Posterior cingulate gyrus (tissue), 11 donors: ENCODE results near the gene OS9.
A peak's percentile ranks its signal among the peaks of the same experiment; 100 is the strongest.

ENCODE experiments used
- DNase-seq, 10 donors: peaks; one replicate each; pipeline versions ENCODE4 v3.0.0 to v3.0.0-alpha.2; 2020 to 2021; ENCODE audit warnings: mixed read lengths in 3 of 10
- intact Hi-C: fragments of 100-400 bp; cut with DNase I; formaldehyde crosslinking; loops from one replicate; pipeline ENCODE4 v1.15.1; 2023

OS9 gene

GRCh38 chr12:57734591-57734990 is 40.7 kb downstream of the OS9 start:
- no peak for DNase-seq
- intact Hi-C loops = no loop called here

GRCh38 chr12:57735198-57735855 is 41.4 kb downstream of the OS9 start:
- no peak for DNase-seq
- intact Hi-C loops = loop anchor here (5.0 kb wide), 1 partner anchor 153 kb away; no protein-coding TSS in a partner anchor

GRCh38 chr12:57735952-57736740 is 42.2 kb downstream of the OS9 start:
- DNase-seq = peak in 8 of 10 donors; percentile 49 to 93 (median 62)
- intact Hi-C loops = loop anchor here (5.0 kb wide), 1 partner anchor 154 kb away; no protein-coding TSS in a partner anchor

GRCh38 chr12:57736741-57737466 is 43.0 kb downstream of the OS9 start:
- intact Hi-C loops = loop anchor here (5.0 kb wide), 1 partner anchor 155 kb away; no protein-coding TSS in a partner anchor

GRCh38 chr12:57737467-57738460 is 43.8 kb downstream of the OS9 start:
- DNase-seq = peak in 2 of 10 donors; percentile 40 to 92

More at GRCh38 chr12:57736741-57737466, 43.0 kb downstream of the OS9 start:
- peak in 1 of 10 donors; percentile 70 for DNase-seq

GRCh38 chr12:57738661-57739237 is 44.8 kb downstream of the OS9 start, which contains the start of gene AGAP2:
AGAP2 (minus strand) TSS chr12:57738742; CDS start chr12:57738246, 496 bp downstream.
- peak in 7 of 10 donors; percentile 59 to 94 (median 63) for DNase-seq
- intact Hi-C loops = loop anchor here (5.0 kb wide), 1 partner anchor 156 kb away; no protein-coding TSS in a partner anchor

More at GRCh38 chr12:57737467-57738460, 43.8 kb downstream of the OS9 start:
- intact Hi-C loops = loop anchor here (5.0 kb wide), 1 partner anchor 155 kb away; no protein-coding TSS in a partner anchor

- intact Hi-C loops = loop anchor here (5.0 kb wide), 1 partner anchor 157 kb away; no protein-coding TSS in a partner anchor
- no peak for DNase-seq
Measured at GRCh38 chr12:57739387-57739786, 45.5 kb downstream of the OS9 start.

- intact Hi-C loops = loop anchor here (5.0 kb wide), 1 partner anchor 158 kb away; no protein-coding TSS in a partner anchor
- DNase-seq = no peak
Measured at GRCh38 chr12:57739914-57740538, 46.1 kb downstream of the OS9 start.

GRCh38 chr12:57740656-57741412 is 46.9 kb downstream of the OS9 start:
- intact Hi-C loops = no loop called here
- DNase-seq = peak in 2 of 10 donors; percentile 63 to 93

- intact Hi-C loops = no loop called here
- no peak for DNase-seq
Measured at GRCh38 chr12:57741413-57741789, 47.5 kb downstream of the OS9 start.

- intact Hi-C loops = no loop called here
- DNase-seq = no peak
Measured at GRCh38 chr12:57741844-57742738, 48.2 kb downstream of the OS9 start.

- DNase-seq = no peak
- intact Hi-C loops = no loop called here
Measured at GRCh38 chr12:57743769-57744168, 49.8 kb downstream of the OS9 start.

- peak in 5 of 10 donors; percentile 52 to 91 (median 77) for DNase-seq
Measured at GRCh38 chr12:57744194-57744776, 50.4 kb downstream of the OS9 start.

GRCh38 chr12:57744777-57745484 is 51.0 kb downstream of the OS9 start, which contains the start of gene TSPAN31:
TSPAN31 (plus strand) TSS chr12:57745039; CDS start chr12:57745155, 116 bp downstream.
- peak; percentile 94 to 100 (median 98) for DNase-seq
- intact Hi-C loops = no loop called here

More at GRCh38 chr12:57744194-57744776, 50.4 kb downstream of the OS9 start:
- intact Hi-C loops = no loop called here

- intact Hi-C loops = no loop called here
- DNase-seq = no peak
Measured at GRCh38 chr12:57745485-57745881, 51.6 kb downstream of the OS9 start.
